GM21526 (cell line): ENCODE results near the gene WDR3.
"Not testable (repeated sequence)": the region's sequence is repeated elsewhere in the genome, so short reads cannot be mapped to it uniquely, and the experiment has no call there.

ENCODE experiments used
- ATAC-seq: cut with Tn5 transposase; IDR thresholded peaks from one replicate; pipeline ENCODE4 v1.9.1; 2021; ENCODE audit warnings: moderate library complexity; ENCODE audit not compliant: unreplicated experiment, low FRiP score

Gene WDR3

GRCh38 chr1:117929343-117930172 lies at the start of gene WDR3, which contains the start of gene GDAP2:
Gene WDR3 (plus strand): TSS chr1:117929739. CDS start chr1:117933320, 3,581 bp downstream.
Gene GDAP2 (minus strand): TSS chr1:117929621. CDS start chr1:117920357, 9,264 bp downstream.
- peak; percentile 96 for ATAC-seq

- ATAC-seq = no peak
Observed at GRCh38 chr1:117883616-117884015, 45.9 kb upstream of the WDR3 start.

GRCh38 chr1:117886101-117886795 lies 43.3 kb upstream of the WDR3 start:
- ATAC-seq = no peak

- ATAC-seq = no peak
Observed at GRCh38 chr1:117890452-117890851, 39.1 kb upstream of the WDR3 start.

GRCh38 chr1:117892512-117892911 lies 37.0 kb upstream of the WDR3 start:
- ATAC-seq = no peak

- ATAC-seq = no peak
Observed at GRCh38 chr1:117894078-117894477, 35.5 kb upstream of the WDR3 start.

GRCh38 chr1:117895482-117896114 lies 33.9 kb upstream of the WDR3 start:
- ATAC-seq = peak; percentile 89

- ATAC-seq = no peak
Observed at GRCh38 chr1:117897551-117897950, 32.0 kb upstream of the WDR3 start.

- ATAC-seq = no peak
Observed at GRCh38 chr1:117899801-117900200, 29.7 kb upstream of the WDR3 start.

- ATAC-seq = no peak
Observed at GRCh38 chr1:117902944-117903343, 26.6 kb upstream of the WDR3 start.

- ATAC-seq = no peak
Observed at GRCh38 chr1:117904485-117904884, 25.1 kb upstream of the WDR3 start.

- ATAC-seq = no peak
Observed at GRCh38 chr1:117905019-117905418, 24.5 kb upstream of the WDR3 start.

GRCh38 chr1:117911051-117911450 lies 18.5 kb upstream of the WDR3 start:
- ATAC-seq = no peak

- no peak for ATAC-seq
Observed at GRCh38 chr1:117919376-117919775, 10.2 kb upstream of the WDR3 start.

GRCh38 chr1:117921991-117922390 lies 7.5 kb upstream of the WDR3 start:
- no peak for ATAC-seq

GRCh38 chr1:117922717-117923116 lies 6.8 kb upstream of the WDR3 start:
- not testable (repeated sequence) for ATAC-seq

- no peak for ATAC-seq
Observed at GRCh38 chr1:117925981-117926380, 3.6 kb upstream of the WDR3 start.

GRCh38 chr1:117928881-117929342 lies 627 bp upstream of the WDR3 start:
- peak; percentile 27 for ATAC-seq

- ATAC-seq = peak; percentile 3
Observed at GRCh38 chr1:117930173-117930447, 571 bp downstream of the WDR3 start.

GRCh38 chr1:117930484-117930883 lies 945 bp downstream of the WDR3 start:
- ATAC-seq = no peak

- no peak for ATAC-seq
Observed at GRCh38 chr1:117932576-117932975, 3.0 kb downstream of the WDR3 start.
